ENCODE data around the gene ANKRD22. TPM values are rescaled to one million over a fixed set of nuclear protein-coding genes. Genes with fewer than 3 reads are reported as not detected.

The ANKRD22 gene
- total and polyA plus RNA-seq, 2 donors (not counting 1 experiment from before 2014, with no cell fraction given), result 0.09 TPM; not detected in 1

GRCh38 chr10:88881922-88882645 lies 30.4 kb upstream of the ANKRD22 start:
- Histone ChIP-seq H3K4me3 (ENCODE audit: control extremely low read depth in 1 of 5, extremely low read depth in 1 of 5, insufficient read depth in 1 of 5, low read depth in 2 of 5, low read length in 4 of 5) (peak overlapping the region in 3 of 5 experiments; percentile 66 to 84 (median 71)), H3K27ac (ENCODE audit: low read length in 2 of 2) (peak overlapping the region; percentile 88 to 91), H3K79me2 (ENCODE audit: control insufficient read depth, insufficient read depth, low read length) (peaks cover 56% of the 10 kb centered on the region), H3K27me3 (replicated peaks in 1 of 4; ENCODE audit: control extremely low read depth in 1 of 4, control insufficient read depth in 3 of 4, insufficient read depth in 4 of 4, low read length in 3 of 4) (no peaks in the 10 kb centered on the region), H3K9me3 (ENCODE audit: control extremely low read depth in 1 of 3, control insufficient read depth in 2 of 3, insufficient read depth in 1 of 3, low read length in 2 of 3) (no peaks in the 10 kb centered on the region), H4K20me1 (ENCODE audit: control insufficient read depth, insufficient read depth, low read length, poor library complexity, severe bottlenecking) (no peaks in the 10 kb centered on the region), H3K9ac (ENCODE audit: low read length) (peak overlapping the region; percentile 82), H3K36me3 (replicated peaks in 1 of 2; ENCODE audit: control extremely low read depth in 1 of 2, control insufficient read depth in 1 of 2, extremely low read depth in 1 of 2, insufficient read depth in 2 of 2, low read length in 1 of 2) (no peaks in the 10 kb centered on the region), H3K4me1 (ENCODE audit: control insufficient read depth in 2 of 2, insufficient read depth in 2 of 2, low read length in 2 of 2) (peaks cover 31 to 49% of the 10 kb centered on the region in 2 donors), H3K4me2 (replicated peaks; ENCODE audit: low read depth, low read length, poor library complexity, severe bottlenecking) (peak overlapping the region; percentile 78), H2AFZ (ENCODE audit: insufficient read depth, low read depth, low read length, poor library complexity, severe bottlenecking) (no peak overlapping the region)
- peak overlapping the region; percentile 96 for H3K4me3 Mint-ChIP-seq
- H3K9me3 Mint-ChIP-seq (ENCODE audit: insufficient read depth), result no peaks in the 10 kb centered on the region
- DNase-seq (no peak), ATAC-seq (ENCODE audit: low read depth) (no peak)
- ChIA-PET POLR2A (interaction anchor here (0.9 to 3.9 kb wide), 2 partner anchors 16 to 19 kb away, joined by 4 to 47 read pairs; no protein-coding TSS in a partner anchor), CTCF (interaction anchor here (1.0 to 5.3 kb wide), 4 partner anchors 19 to 335 kb away, joined by 3 to 60 read pairs (median 28); no protein-coding TSS in a partner anchor)
- H3K27ac Mint-ChIP-seq, result peak overlapping the region; percentile 97
- intact Hi-C loops (cut with micrococcal nuclease), result loop anchor here (2.0 to 5.0 kb wide), 5 partner anchors 35 to 1019 kb away; partner anchors contain the start of genes IFIT5, KLLN and PTEN
- TF ChIP-seq EZH2 (IDR thresholded peaks at IDR 0.05; ENCODE audit: borderline replicate concordance, insufficient read depth, low read depth, low read length, poor library complexity, severe bottlenecking) (no peak), CTCF (IDR thresholded peaks at IDR 0.05) (no peak)
- no peaks in the 10 kb centered on the region for H3K27me3 Mint-ChIP-seq
- peaks cover 67% of the 10 kb centered on the region for H3K4me1 Mint-ChIP-seq
- WGBS (ENCODE audit: insufficient coverage), result no CpG with 5 or more reads among the region's 5 CpGs

GRCh38 chr10:88881320-88881719 lies 29.7 kb upstream of the ANKRD22 start:
- H3K36me3 ChIP-seq (replicated peaks in 1 of 2; ENCODE audit: control extremely low read depth in 1 of 2, control insufficient read depth in 1 of 2, extremely low read depth in 1 of 2, insufficient read depth in 2 of 2, low read length in 1 of 2), result no peaks in the 10 kb centered on the region
- H3K9ac ChIP-seq (ENCODE audit: low read length), result peak overlapping the region; percentile 82
- ATAC-seq (ENCODE audit: low read depth) (no peak), DNase-seq (no peak)
- H2AFZ ChIP-seq (ENCODE audit: insufficient read depth, low read depth, low read length, poor library complexity, severe bottlenecking), result peak overlapping the region; percentile 97
- H3K4me3 ChIP-seq (ENCODE audit: control extremely low read depth in 1 of 5, extremely low read depth in 1 of 5, insufficient read depth in 1 of 5, low read depth in 2 of 5, low read length in 4 of 5), result peak overlapping the region; percentile 50 to 84 (median 71)
- no peak for TF ChIP-seq CTCF (IDR thresholded peaks at IDR 0.05)
- TF ChIP-seq EZH2 (IDR thresholded peaks at IDR 0.05; ENCODE audit: borderline replicate concordance, insufficient read depth, low read depth, low read length, poor library complexity, severe bottlenecking), result no peak
- intact Hi-C loops (cut with micrococcal nuclease), result loop anchor here (2.0 to 5.0 kb wide), 5 partner anchors 36 to 1019 kb away; partner anchors contain the start of genes IFIT5, KLLN and PTEN
- peak overlapping the region; percentile 88 to 91 for H3K27ac ChIP-seq (ENCODE audit: low read length in 2 of 2)
- Mint-ChIP-seq H3K4me1 (peaks cover 61% of the 10 kb centered on the region), H3K9me3 (ENCODE audit: insufficient read depth) (no peaks in the 10 kb centered on the region), H3K27me3 (no peaks in the 10 kb centered on the region), H3K27ac (peak overlapping the region; percentile 97), H3K4me3 (peak overlapping the region; percentile 96)
- H3K4me1 ChIP-seq (ENCODE audit: control insufficient read depth in 2 of 2, insufficient read depth in 2 of 2, low read length in 2 of 2), result peaks cover 25 to 42% of the 10 kb centered on the region in 2 donors
- no peaks in the 10 kb centered on the region for H4K20me1 ChIP-seq (ENCODE audit: control insufficient read depth, insufficient read depth, low read length, poor library complexity, severe bottlenecking)
- H3K9me3 ChIP-seq (ENCODE audit: control extremely low read depth in 1 of 3, control insufficient read depth in 2 of 3, insufficient read depth in 1 of 3, low read length in 2 of 3), result no peaks in the 10 kb centered on the region
- WGBS (ENCODE audit: insufficient coverage), result 29% methylated on average over 3 of the region's 6 CpGs
- ChIA-PET POLR2A (interaction anchor here (0.9 to 3.9 kb wide), 3 partner anchors 17 to 50 kb away, joined by 4 to 47 read pairs (median 4); no protein-coding TSS in a partner anchor), CTCF (interaction anchor here (1.0 to 5.3 kb wide), 5 partner anchors 20 to 336 kb away, joined by 3 to 60 read pairs (median 14); partner anchors contain the start of gene FAS)
- peaks cover 48% of the 10 kb centered on the region for H3K79me2 ChIP-seq (ENCODE audit: control insufficient read depth, insufficient read depth, low read length)
- no peaks in the 10 kb centered on the region for H3K27me3 ChIP-seq (replicated peaks in 1 of 4; ENCODE audit: control extremely low read depth in 1 of 4, control insufficient read depth in 3 of 4, insufficient read depth in 4 of 4, low read length in 3 of 4)
- peak overlapping the region; percentile 78 for H3K4me2 ChIP-seq (replicated peaks; ENCODE audit: low read depth, low read length, poor library complexity, severe bottlenecking)
